ENCODE data around the gene CD300A.

The CD300A gene

GRCh38 chr17:74520790-74521480 is 54.5 kb downstream of the CD300A start:
- DNase-seq (ENCODE audit: low read depth): peak; percentile 48

- no peak for DNase-seq (ENCODE audit: low read depth)
These were observed 55.3 kb downstream of the CD300A start for GRCh38 chr17:74521701-74522201.

GRCh38 chr17:74522381-74523105 is 56.1 kb downstream of the CD300A start:
- DNase-seq (ENCODE audit: low read depth): no peak

- DNase-seq (ENCODE audit: low read depth): no peak
These were observed 56.9 kb downstream of the CD300A start for GRCh38 chr17:74523308-74523707.

- DNase-seq (ENCODE audit: low read depth): no peak
These were observed 58.4 kb downstream of the CD300A start for GRCh38 chr17:74524653-74525464.

GRCh38 chr17:74525465-74525725 is 59.0 kb downstream of the CD300A start:
- no peak for DNase-seq (ENCODE audit: low read depth)

- DNase-seq (ENCODE audit: low read depth): no peak
These were observed 59.4 kb downstream of the CD300A start for GRCh38 chr17:74525781-74526288.

- DNase-seq (ENCODE audit: low read depth): no peak
These were observed 60.2 kb downstream of the CD300A start for GRCh38 chr17:74526681-74527080.

- DNase-seq (ENCODE audit: low read depth): no peak
These were observed 60.6 kb downstream of the CD300A start for GRCh38 chr17:74527081-74527480.

- DNase-seq (ENCODE audit: low read depth): no peak
These were observed 61.3 kb downstream of the CD300A start for GRCh38 chr17:74527756-74528155.

- DNase-seq (ENCODE audit: low read depth): no peak
These were observed 62.2 kb downstream of the CD300A start for GRCh38 chr17:74528491-74529199.

GRCh38 chr17:74529243-74529642 is 62.8 kb downstream of the CD300A start:
- no peak for DNase-seq (ENCODE audit: low read depth)

- no peak for DNase-seq (ENCODE audit: low read depth)
These were observed 64.4 kb downstream of the CD300A start for GRCh38 chr17:74530831-74531150.

- DNase-seq (ENCODE audit: low read depth): no peak
These were observed 64.9 kb downstream of the CD300A start, which contains the start of gene CD300LB for GRCh38 chr17:74531231-74531761. CD300LB (minus strand) TSS chr17:74531475; CDS start chr17:74531350, 125 bp downstream.

- DNase-seq (ENCODE audit: low read depth): no peak
These were observed 65.7 kb downstream of the CD300A start for GRCh38 chr17:74532115-74532514.
